Measurements from ENCODE around the gene ATIC.

ATIC gene

GRCh38 chr2:215377283-215377682, 65.4 kb downstream of the ATIC start:
- DNase-seq = no peak

GRCh38 chr2:215378045-215378444, 66.2 kb downstream of the ATIC start:
- no peak for DNase-seq

- DNase-seq = no peak
These were observed 67.2 kb downstream of the ATIC start for GRCh38 chr2:215379039-215379438.

- DNase-seq = no peak
These were observed 68.1 kb downstream of the ATIC start for GRCh38 chr2:215379948-215380347.

- no peak for DNase-seq
These were observed 68.8 kb downstream of the ATIC start for GRCh38 chr2:215380699-215381098.

GRCh38 chr2:215382011-215382410, 70.2 kb downstream of the ATIC start:
- no peak for DNase-seq

- no peak for DNase-seq
These were observed 70.6 kb downstream of the ATIC start for GRCh38 chr2:215382480-215382879.

GRCh38 chr2:215383652-215384279, 71.9 kb downstream of the ATIC start:
- no peak for DNase-seq

GRCh38 chr2:215384710-215385109, 72.9 kb downstream of the ATIC start:
- no peak for DNase-seq

- no peak for DNase-seq
These were observed 74.7 kb downstream of the ATIC start for GRCh38 chr2:215386566-215386965.

GRCh38 chr2:215388002-215388728, 76.3 kb downstream of the ATIC start:
- DNase-seq = no peak

GRCh38 chr2:215390550-215390913, 78.7 kb downstream of the ATIC start:
- DNase-seq = no peak

- no peak for DNase-seq
These were observed 79.7 kb downstream of the ATIC start for GRCh38 chr2:215391531-215391930.

GRCh38 chr2:215392164-215392563, 80.3 kb downstream of the ATIC start:
- DNase-seq = no peak

GRCh38 chr2:215392687-215393270, 80.9 kb downstream of the ATIC start:
- DNase-seq = no peak

GRCh38 chr2:215394102-215394805, 82.4 kb downstream of the ATIC start:
- no peak for DNase-seq

GRCh38 chr2:215395687-215396460, 84.0 kb downstream of the ATIC start:
- no peak for DNase-seq

- DNase-seq = no peak
These were observed 84.9 kb downstream of the ATIC start for GRCh38 chr2:215396595-215397313.

GRCh38 chr2:215397632-215398341, 85.9 kb downstream of the ATIC start:
- no peak for DNase-seq

- DNase-seq = no peak
These were observed 87.3 kb downstream of the ATIC start for GRCh38 chr2:215399067-215399716.
